HepG2 (cell line): ENCODE data around the gene AIF1. TPM values are rescaled to one million over a fixed set of nuclear protein-coding genes. Genes with fewer than 3 reads are reported as not detected.

ENCODE experiments used
- CREB1 ChIP-seq, 2 experiments: fragments of 450-650 bp in 1 of 2; IDR thresholded peaks; 2 replicates each; pipeline ENCODE4 v1.6.1; 2016 to 2017; ENCODE audit warnings: control low read depth in 1 of 2, mild to moderate bottlenecking in 1 of 2, missing compliant biosample characterization in 1 of 2, missing genetic modification characterization in 1 of 2
- RBM39 ChIP-seq: fragments of 200-400 bp; formaldehyde crosslinking; IDR thresholded peaks from one replicate; pipeline ENCODE4 v1.6.1; 2018; ENCODE audit warnings: antibody characterized with exemption, mild to moderate bottlenecking, low read depth, low read length; ENCODE audit not compliant: poor library complexity, severe bottlenecking
- RFX1 ChIP-seq: fragments of 450-650 bp; IDR thresholded peaks from 2 replicates; pipeline ENCODE4 v1.6.1; 2017
- SIN3A ChIP-seq: IDR thresholded peaks from 2 replicates; pipeline ENCODE4 v1.6.1; 2011; ENCODE audit warnings: low read depth, mild to moderate bottlenecking, control low read depth, low read length, borderline replicate concordance
- TBL1XR1 ChIP-seq: fragments of 150-350 bp; IDR thresholded peaks from 2 replicates; pipeline ENCODE4 v1.6.1; 2014; ENCODE audit warnings: borderline replicate concordance, low read length; ENCODE audit not compliant: partially characterized antibody
- THAP11 ChIP-seq: IDR thresholded peaks from 2 replicates; pipeline ENCODE4 v1.6.1; 2016; ENCODE audit warnings: missing biosample characterization, missing genetic modification reagents
- ZNF652 ChIP-seq: IDR thresholded peaks from 2 replicates; pipeline ENCODE4 v1.6.1; 2016; ENCODE audit warnings: low read depth, borderline replicate concordance
- ZNF768 ChIP-seq: sonication (generic); formaldehyde crosslinking; IDR thresholded peaks from 2 replicates; pipeline ENCODE4 v1.4.0; 2020; ENCODE audit warnings: missing genetic modification reagents
- ZNF891 ChIP-seq: sonication (generic); formaldehyde crosslinking; IDR thresholded peaks from 2 replicates; pipeline ENCODE4 v1.5.0; 2020; ENCODE audit warnings: mild to moderate bottlenecking, missing genetic modification reagents
- polyA plus RNA-seq, 8 experiments: library from polyadenylated mRNA; depleted of rRNA in 3 of 8; stranded (reverse) in 7 of 8; unstranded in 1 of 8; fragments of >200 nt; fragmentation: Illumina TruSeq in 4 of 8; extraction: Trizol in 4 of 8; gene quantifications; 2 replicates each; pipeline versions ENCODE4 v1.2.1 to v1.2.3, GENCODE V29; 2011 to 2016; ENCODE audit warnings: low read depth in 4 of 8, missing spikeins in 1 of 8, mixed read lengths in 1 of 8; ENCODE audit not compliant: insufficient read depth in 1 of 8
- total RNA-seq, 5 experiments: library from RNA; depleted of rRNA; stranded (reverse); fragments of >200 nt; fragmentation: Illumina TruSeq; extraction: Trizol; gene quantifications; 2 replicates each; pipeline ENCODE4 v1.2.3, GENCODE V29; 2016; ENCODE audit warnings: low read depth in 1 of 5
- TF ChIP-seq, protein P1 (sequence below): sonication (generic); formaldehyde crosslinking; IDR thresholded peaks from 2 replicates; pipeline ENCODE4 v1.4.0; 2020; ENCODE audit warnings: low read depth, mild to moderate bottlenecking, missing genetic modification reagents
- TF ChIP-seq, protein P2 (sequence below): sonication (generic); formaldehyde crosslinking; IDR thresholded peaks from 2 replicates; pipeline ENCODE4 v1.4.0; 2020; ENCODE audit warnings: mild to moderate bottlenecking, missing genetic modification reagents, borderline replicate concordance
- TF ChIP-seq, protein P3 (sequence below): sonication (generic); formaldehyde crosslinking; IDR thresholded peaks from 2 replicates; pipeline ENCODE4 v1.9.0; 2022; ENCODE audit warnings: missing genetic modification reagents, mild to moderate bottlenecking, borderline replicate concordance
- TF ChIP-seq, protein P4 (sequence below): sonication (generic); formaldehyde crosslinking; conservative IDR thresholded peaks from 2 replicates; pipeline ENCODE4 v1.4.0; 2020; ENCODE audit warnings: missing genetic modification reagents
- TF ChIP-seq, protein P5 (sequence below): sonication (generic); formaldehyde crosslinking; IDR thresholded peaks from 2 replicates; pipeline ENCODE4 v1.5.1; 2020; ENCODE audit warnings: mild to moderate bottlenecking, missing genetic modification reagents

AIF1 gene
- total and polyA plus RNA-seq, 2 of the 13 experiments (the other 11 are each of a cell fraction or from before 2014, with no cell fraction given), result 1.5 TPM; not detected in 1

DNA sequence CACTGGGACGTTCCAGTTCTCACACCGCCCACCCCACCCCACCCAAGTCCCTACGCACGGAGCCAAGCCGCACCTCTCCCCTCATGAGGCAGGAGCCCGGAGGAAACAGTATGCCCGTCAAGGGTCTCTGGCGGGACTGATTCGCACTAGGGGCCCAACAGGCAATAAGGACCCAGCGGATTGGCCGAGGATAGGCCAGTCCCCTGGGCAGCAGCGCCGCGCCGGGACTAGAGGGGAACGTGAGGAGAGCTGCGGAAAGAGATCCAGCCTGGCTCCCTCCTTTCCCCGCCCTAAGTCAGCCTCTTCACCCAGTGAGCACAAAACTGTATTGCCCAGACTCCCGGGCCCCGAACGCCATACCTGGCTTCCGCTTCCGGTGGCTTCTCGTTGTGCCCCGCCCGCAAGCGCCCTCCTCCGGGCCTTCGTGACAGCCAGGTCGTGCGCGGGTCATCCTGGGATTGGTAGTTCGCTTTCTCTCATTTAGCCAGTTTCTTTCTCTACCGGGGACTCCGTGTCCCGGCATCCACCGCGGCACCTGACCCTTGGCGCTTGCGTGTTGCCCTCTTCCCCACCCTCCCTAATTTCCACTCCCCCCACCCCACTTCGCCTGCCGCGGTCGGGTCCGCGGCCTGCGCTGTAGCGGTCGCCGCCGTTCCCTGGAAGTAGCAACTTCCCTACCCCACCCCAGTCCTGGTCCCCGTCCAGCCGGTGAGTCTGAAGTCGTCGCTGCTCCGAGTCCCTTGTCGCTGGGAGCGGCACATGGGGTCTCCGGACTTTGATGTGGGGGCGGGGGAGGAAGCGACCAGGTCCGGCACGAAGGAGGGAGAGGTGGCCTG is 50.7 kb downstream of the AIF1 start, which contains the start of gene CSNK2B (continued):
- TF ChIP-seq, protein P1, sequence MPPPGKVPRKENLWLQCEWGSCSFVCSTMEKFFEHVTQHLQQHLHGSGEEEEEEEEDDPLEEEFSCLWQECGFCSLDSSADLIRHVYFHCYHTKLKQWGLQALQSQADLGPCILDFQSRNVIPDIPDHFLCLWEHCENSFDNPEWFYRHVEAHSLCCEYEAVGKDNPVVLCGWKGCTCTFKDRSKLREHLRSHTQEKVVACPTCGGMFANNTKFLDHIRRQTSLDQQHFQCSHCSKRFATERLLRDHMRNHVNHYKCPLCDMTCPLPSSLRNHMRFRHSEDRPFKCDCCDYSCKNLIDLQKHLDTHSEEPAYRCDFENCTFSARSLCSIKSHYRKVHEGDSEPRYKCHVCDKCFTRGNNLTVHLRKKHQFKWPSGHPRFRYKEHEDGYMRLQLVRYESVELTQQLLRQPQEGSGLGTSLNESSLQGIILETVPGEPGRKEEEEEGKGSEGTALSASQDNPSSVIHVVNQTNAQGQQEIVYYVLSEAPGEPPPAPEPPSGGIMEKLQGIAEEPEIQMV, result peak; percentile 90
- peak; percentile 81 for TF ChIP-seq CREB1 (IDR thresholded peaks at IDR 0.05)
- TF ChIP-seq CREB1 (CRISPR knock-in tag; IDR thresholded peaks at IDR 0.05), result peak; percentile 93
- TF ChIP-seq, protein P2, sequence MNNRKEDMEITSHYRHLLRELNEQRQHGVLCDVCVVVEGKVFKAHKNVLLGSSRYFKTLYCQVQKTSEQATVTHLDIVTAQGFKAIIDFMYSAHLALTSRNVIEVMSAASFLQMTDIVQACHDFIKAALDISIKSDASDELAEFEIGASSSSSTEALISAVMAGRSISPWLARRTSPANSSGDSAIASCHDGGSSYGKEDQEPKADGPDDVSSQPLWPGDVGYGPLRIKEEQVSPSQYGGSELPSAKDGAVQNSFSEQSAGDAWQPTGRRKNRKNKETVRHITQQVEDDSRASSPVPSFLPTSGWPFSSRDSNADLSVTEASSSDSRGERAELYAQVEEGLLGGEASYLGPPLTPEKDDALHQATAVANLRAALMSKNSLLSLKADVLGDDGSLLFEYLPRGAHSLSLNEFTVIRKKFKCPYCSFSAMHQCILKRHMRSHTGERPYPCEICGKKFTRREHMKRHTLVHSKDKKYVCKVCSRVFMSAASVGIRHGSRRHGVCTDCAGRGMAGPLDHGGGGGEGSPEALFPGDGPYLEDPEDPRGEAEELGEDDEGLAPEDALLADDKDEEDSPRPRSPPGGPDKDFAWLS (CRISPR knock-in tag), result peak; percentile 71
- peak; percentile 85 for TF ChIP-seq ZNF891
- TF ChIP-seq, protein P3, sequence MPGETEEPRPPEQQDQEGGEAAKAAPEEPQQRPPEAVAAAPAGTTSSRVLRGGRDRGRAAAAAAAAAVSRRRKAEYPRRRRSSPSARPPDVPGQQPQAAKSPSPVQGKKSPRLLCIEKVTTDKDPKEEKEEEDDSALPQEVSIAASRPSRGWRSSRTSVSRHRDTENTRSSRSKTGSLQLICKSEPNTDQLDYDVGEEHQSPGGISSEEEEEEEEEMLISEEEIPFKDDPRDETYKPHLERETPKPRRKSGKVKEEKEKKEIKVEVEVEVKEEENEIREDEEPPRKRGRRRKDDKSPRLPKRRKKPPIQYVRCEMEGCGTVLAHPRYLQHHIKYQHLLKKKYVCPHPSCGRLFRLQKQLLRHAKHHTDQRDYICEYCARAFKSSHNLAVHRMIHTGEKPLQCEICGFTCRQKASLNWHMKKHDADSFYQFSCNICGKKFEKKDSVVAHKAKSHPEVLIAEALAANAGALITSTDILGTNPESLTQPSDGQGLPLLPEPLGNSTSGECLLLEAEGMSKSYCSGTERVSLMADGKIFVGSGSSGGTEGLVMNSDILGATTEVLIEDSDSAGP (CRISPR knock-in tag), result no peak; the same call in 1 of the 2 replicates
- no peak for TF ChIP-seq RFX1
- TF ChIP-seq ZNF768, result peak; percentile 31; the same call in 1 of the 2 replicates
- TF ChIP-seq, protein P4, sequence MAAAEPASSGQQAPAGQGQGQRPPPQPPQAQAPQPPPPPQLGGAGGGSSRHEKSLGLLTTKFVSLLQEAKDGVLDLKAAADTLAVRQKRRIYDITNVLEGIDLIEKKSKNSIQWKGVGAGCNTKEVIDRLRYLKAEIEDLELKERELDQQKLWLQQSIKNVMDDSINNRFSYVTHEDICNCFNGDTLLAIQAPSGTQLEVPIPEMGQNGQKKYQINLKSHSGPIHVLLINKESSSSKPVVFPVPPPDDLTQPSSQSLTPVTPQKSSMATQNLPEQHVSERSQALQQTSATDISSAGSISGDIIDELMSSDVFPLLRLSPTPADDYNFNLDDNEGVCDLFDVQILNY (CRISPR knock-in tag), result no peak
- peak; percentile 99 for TF ChIP-seq THAP11 (CRISPR knock-in tag)
- TF ChIP-seq, protein P5, sequence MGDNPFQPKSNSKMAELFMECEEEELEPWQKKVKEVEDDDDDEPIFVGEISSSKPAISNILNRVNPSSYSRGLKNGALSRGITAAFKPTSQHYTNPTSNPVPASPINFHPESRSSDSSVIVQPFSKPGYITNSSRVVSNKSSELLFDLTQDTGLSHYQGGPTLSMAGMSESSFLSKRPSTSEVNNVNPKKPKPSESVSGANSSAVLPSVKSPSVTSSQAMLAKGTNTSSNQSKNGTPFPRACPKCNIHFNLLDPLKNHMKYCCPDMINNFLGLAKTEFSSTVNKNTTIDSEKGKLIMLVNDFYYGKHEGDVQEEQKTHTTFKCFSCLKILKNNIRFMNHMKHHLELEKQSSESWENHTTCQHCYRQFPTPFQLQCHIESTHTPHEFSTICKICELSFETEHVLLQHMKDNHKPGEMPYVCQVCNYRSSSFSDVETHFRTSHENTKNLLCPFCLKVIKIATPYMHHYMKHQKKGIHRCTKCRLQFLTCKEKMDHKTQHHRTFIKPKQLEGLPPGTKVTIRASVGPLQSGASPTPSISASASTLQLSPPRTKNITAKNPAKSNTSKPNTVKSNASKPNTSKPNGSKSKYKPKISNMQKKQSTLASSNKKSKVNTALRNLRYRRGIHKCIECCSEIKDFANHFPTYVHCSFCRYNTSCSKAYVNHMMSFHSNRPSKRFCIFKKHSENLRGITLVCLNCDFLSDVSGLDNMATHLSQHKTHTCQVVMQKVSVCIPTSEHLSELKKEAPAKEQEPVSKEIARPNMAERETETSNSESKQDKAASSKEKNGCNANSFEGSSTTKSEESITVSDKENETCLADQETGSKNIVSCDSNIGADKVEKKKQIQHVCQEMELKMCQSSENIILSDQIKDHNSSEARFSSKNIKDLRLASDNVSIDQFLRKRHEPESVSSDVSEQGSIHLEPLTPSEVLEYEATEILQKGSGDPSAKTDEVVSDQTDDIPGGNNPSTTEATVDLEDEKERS (CRISPR knock-in tag), result 0 out of 2 replicates have a peak, but pooled peaks have one; percentile 13
- peak; percentile 81 for TF ChIP-seq SIN3A
- TF ChIP-seq RBM39, result peak; percentile 97
- TF ChIP-seq ZNF652 (CRISPR knock-in tag), result peak; percentile 4; the same call in 1 of the 2 replicates
- TF ChIP-seq TBL1XR1, result peak; percentile 88
